Middle frontal gyrus (tissue), 1 donor: ENCODE measurements around the gene JUN.
"Not testable (repeated sequence)": the region's sequence is repeated elsewhere in the genome, so short reads cannot be mapped to it uniquely, and the experiment has no call there.

ENCODE experiments used
- DNase-seq: peaks from one replicate; pipeline ENCODE4 v3.0.0-alpha.2; 2015; ENCODE audit warnings: low spot score; ENCODE audit errors: extremely low spot score

JUN gene

DNA sequence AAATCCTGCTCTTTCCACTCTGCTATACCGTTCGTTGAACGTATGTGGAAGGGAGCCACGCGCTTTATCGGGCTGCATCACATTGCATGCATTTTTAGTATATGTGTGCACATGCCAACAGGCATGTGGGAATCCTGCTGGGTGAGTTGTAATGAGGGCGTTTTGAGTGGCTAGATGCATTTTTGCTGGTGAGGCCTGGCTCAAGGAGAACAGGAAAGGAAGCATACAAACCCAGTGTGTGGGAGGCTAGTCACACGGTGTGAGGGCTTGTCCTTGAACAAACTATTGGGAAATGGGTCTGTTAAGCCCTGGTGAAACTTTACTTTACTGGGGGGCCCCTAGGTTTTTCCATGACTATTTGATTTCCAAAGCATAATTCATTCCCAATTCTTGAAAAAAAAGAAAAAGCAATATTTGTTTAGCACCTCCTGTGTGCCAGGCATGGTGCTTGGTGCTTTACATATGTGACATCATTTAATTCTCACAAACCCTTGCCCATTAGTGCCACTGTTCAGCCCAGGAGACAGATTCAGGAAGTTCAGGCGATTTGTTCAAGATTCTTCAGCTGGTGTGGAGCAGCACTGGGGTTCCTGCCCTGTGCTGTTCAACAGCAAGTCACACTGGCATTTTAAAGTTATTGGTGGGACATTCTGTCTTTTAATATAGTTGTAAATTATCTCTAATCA is 25.6 kb upstream of the JUN start:
- DNase-seq = no peak

DNA sequence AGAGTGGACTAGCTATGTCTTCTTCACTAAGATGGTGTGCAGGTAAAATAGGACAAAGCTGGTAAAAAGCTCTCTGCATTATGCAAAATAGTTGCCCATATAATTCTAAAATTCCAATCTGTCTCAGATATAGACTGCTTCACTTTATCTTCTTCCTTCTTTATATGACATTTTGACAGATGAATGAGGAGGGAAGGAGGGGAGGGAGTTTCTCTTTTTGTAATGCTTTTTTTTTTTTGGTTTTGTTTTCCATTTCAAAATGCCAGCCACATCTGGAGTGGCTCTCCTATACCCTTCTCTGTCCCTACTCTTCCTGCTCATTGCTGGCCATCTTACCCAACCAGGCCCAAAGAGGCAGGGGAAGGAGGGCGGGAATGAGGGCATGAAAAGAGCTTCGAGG is 24.2 kb upstream of the JUN start:
- DNase-seq = no peak

DNA sequence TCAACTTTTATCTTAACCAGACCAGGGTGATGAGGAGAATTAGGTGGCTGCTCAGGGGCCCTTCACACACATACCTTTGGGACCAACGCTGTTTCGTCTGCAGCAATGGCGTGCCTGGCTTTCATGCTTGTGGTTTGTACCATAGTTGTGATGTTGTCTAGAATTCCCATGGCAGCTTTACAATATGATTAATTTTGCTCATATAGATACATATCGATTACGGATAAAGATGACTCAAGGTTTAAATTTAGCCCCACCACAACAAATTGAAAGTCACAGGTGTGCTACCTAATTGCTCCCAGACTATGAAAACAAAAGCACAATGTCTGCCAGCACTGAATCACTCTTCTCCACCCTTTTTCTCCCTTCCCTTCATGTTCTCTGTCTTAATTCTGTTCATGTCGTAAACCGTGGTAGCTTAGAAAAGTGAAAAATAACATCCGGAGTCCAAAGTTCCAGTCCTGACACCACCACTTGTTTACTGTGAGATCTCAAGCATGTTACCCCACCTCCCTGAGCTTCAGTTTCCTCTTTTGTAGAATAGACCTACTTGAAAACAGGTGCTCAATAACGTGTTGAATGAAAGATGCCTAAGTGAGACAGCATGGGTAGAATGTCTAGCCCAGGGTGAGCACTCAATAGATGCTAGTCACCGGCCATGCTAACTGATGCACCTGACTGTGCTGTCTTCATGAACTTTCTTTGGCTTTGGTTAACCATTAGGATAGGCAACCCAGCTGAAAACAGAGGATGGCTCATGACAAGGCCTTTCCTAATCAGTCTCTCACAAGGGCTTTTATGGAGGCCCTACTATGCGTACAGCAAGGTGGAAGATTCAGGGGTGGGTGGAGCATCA is 22.1 kb upstream of the JUN start:
- DNase-seq = no peak

DNA sequence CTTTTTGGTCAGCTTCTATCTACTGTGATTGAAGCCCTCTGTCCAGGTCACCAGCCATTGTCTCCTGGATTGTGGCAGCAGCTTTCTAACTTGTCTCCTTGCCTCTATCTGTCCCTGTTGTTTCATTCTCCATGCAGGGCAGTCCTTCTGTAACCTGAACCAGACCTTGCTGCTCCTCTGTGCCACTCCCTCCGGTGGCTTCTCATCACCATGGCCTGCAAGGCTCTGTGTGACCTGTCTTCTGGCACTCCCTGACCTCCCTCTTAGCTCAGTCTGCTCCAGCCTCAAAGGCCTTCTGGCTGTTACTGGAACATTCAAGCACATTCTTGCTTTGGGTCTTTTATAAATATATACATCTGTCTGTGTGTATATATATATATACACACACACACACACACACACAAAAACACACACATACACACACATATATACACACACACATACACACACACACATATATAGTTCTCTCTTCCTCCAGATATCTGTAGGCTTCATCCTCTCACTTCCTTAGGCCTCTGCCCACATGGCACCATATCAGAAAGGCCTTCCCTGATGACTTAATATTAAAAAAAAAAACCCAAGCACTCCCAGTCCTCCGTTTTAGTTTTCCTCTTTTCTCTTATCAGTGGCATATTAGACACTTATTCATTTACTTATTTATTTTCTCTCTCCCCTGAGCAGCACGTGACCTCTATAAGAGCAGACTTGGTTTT is 21.2 kb upstream of the JUN start:
- DNase-seq = no peak

DNA sequence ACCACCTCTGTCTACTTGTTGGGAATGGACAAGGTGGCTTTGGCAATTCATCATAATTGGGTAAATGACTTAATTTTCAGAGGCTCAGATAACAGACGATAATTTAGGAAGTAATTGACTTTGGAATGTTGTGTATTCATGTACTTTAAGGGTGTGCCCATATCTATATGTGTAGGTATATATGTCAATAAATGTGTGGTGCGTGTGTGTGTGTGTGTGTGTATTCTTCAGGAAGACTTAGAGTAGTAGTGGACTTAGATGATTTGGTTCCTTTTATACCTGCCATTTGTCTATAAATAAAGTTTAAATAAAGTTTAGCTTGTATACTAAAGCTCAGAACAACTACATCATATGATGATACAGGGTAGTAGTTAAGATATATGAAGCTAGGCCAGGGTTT is 20.0 kb upstream of the JUN start:
- DNase-seq = no peak

DNA sequence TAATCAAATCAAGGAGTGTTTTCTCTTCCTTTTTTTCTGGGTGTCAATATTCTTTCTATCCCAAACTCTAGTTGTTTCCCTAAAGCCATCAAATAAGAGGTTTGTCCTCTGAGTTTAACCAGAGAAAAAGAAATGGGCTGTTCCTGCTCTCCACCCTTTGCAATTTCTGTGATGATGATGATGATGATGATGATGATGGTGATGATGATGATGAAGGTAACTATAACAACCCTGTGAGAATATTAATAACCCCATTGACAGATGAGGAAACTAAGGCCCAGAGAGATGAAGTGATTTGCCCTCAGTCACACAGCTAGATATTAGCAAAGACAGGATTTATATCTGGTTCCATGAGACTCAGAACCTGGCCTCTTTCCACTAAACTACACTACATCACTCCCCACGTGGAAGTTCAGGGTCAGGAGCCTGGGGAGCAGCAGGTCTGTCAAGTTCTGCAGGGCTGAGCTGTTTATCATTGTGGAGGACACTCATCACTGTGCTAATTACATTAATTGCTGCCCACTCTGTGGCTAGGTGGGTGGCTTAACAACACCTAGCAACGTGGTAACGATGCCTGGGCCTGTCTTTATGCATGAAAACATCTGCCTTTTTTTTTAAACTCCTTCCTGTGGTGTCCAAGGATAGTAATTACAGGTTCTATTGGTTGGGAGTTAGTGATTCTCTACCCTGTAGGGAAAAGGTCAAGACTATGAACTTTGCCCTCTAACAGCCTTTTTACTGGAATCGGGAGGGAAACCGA is 19.0 kb upstream of the JUN start:
- no peak for DNase-seq

DNA sequence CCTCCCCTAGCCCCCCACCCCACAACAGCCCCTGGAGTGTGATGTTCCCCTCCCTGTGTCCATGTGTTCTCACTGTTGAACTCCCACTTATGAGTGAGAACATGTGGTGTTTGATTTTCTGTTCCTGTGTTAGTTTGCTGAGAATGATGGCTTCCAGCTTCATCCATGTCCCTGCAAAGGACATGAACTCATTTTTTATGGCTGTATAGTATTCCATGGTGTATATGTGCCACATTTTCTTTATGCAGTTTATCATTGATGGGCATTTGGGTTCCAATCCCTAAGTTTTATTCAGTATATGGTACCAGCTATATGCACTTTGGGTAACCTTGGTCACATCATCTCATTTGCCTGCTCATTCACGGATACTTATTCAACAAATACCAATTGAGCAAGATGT is 17.4 kb upstream of the JUN start:
- DNase-seq = not testable (repeated sequence)

DNA sequence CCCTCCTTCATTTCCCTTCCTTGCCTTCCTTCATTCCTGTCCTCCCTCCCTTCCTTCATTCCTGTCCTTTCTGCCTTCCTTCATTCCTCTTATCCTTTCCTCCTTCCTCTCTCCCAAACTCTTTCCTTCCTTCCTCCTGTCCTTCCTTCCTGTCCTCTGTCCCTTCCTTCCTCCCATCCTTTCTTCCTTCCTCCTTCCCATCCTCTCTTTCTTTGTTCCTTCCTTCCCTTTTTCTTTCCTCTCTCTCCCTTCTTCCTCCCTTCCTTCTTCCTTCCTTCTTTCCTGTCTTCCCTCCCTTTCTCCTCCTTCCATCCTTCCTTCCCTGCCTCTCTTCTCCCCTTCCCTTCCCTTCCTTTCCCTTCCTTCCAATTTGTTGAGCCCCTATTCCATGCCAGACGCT is 15.8 kb upstream of the JUN start:
- DNase-seq = no peak

DNA sequence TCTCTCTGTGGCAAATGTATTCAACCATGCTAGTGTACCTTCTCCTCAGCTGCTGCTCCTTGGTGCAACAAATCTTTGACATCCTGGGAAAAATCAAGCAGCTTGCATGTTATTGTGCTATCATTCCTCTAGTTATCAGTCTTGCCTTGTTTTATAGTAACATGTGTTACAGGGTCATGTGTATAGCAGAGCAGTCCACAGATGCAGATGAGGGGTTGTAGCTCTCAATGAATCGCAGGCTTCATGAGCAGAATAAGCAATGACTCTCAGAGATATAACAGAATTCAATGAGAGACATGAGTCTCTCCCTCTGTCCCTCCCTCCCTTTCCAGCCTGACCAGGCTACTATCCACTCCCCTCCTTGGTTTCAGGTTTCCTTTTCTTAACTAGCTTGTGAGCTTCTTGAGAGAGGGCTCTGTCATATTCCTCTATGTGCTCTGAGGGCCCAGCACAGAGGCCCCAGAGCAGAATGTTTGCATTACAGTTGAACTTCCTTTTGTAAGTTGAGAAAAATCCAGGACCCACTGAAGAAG is 15.1 kb upstream of the JUN start:
- no peak for DNase-seq

DNA sequence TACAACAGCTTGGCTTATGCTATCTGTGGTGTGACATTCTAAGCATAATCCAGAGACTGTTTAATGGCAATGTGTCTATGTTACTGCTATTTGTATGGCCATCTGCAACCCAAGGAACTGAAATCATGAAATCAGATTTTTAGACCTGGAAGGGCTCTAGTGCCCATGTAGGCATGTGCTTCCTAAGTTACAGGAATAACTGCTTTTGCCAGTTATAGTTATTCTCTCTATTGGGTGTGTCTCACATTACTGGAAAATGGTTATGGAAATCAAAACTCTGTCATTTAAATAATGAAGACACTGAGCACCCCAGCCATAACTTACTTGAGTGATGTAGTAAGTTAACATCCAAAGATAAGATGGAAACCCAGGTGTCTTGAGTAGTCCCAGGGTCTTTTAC is 12.6 kb upstream of the JUN start:
- no peak for DNase-seq

DNA sequence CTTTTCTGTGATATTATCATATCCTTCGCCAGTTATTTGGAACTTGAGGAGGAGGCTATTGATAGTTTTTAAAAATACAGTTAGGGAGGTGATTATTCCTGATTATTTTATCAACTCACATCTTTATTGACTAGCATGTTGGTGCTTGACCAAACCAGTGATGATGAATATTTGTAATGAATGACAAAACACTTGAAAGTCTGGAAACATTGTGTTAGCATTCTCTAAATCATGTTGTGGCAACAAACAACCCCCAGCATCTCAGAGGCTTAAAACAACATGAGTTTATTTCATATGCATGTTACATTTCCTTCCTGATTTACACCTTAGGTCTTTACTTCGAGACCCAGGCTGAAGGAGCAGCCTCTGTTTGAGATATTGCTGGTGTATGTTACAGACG is 10.7 kb upstream of the JUN start:
- no peak for DNase-seq

DNA sequence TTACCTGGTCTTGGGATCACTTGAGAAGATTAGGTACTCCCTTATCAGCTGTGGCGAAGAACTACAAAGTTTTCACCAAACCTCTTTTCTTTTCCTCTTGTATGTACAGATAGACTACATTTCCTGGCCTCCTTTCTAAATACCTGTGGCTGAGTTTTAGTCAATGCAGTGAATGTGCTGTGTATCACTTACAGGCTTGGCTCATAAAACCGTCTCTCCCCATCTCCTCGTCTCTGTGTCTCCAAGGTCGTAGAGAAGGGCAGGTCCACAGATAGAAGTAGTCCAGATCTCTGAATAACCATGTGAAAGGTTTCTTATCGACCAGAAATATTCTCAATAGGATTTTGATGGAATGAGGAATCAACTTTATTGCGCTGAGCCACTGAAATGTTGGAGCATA is 9.0 kb upstream of the JUN start:
- no peak for DNase-seq

DNA sequence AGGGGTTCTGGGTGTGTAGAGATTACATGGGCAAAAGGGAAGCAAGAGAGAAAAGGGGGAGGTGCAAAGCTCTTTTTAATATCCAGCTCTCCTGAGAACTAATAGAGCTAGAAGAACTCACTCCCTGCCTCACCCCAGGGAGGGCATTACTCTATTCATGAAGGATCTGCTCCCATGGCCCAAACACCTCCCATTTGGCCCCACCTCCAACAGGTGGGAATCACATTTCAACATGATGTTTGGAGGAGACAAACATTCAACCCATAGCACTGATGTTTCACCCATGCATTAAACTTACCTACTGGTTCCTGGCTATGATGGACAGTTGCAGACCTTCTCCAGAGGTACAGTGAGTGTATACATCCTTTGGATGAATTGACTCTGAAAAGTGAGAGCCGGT is 7.3 kb upstream of the JUN start:
- DNase-seq = no peak

DNA sequence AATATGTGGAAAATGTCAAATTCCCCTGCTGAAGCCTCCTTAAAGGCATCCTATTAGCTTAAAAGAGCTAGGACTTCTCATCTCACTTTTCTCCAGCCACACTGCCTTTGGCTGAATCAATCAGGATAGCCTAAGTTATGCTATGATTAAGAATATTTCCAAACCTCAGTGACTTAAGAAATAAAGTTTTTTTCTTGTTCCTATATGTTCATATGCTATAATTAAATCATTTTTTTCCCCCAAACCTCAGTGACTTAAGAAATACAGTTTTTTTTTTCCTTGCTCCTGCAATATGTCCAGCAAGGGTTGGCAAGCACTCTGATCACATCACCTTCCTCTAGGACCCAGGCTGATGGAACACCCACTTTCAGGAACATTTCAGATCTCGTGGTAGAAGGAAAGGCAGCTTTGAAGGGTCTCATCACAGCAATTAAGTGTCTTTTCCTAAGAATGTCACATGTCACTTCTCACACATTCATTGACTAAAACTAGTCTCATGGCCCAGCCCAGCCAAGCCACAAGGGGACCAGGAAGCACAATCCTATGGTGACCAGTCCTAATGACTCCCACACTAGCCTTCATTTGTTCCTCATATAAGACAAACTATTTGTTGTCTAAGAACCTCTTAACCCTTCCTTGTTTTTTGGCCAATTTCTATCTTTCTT is 6.3 kb upstream of the JUN start:
- no peak for DNase-seq

DNA sequence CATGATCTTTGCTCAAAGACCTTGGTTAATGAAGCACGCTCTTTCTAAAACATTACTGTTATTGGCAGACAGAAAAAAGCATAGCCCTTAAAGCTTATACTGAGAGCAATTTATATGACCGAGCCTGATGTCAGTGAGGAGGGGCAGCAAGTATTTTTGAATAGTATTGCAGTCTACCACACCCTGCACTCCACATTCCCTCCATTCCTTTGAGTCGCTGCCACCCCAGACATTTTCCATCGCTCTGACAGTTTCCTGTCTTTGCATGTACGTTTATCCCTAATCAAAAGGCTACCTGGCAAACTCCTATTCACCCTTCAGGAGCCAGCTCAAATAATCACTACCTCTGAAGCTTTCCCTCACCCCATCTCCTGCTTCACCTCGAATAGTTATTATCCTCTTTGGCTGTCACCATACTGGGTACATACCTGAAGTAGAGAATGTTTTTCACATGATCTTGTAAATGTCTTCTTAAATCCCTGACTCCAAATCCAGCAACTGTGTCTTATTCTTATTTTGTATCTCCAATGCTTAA is 5.5 kb upstream of the JUN start:
- DNase-seq = no peak

DNA sequence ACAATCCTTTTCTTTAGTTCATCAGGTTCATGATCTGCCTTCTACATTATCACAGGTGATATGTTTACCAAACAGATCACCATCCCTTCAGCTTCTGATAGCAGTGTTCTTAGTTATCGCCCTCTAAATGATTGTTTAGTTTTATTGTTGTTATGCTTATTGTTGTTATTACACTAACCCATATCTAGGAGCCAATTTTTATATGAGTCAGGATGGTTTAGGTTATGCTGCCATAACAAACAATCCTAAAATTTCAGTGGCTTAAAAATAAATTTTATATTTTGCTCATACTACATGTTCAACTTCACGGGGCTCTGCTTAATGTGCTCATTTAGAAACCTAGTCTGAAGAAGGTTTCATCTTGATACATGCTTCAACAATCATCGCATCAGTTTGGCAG is 4.4 kb upstream of the JUN start:
- no peak for DNase-seq

DNA sequence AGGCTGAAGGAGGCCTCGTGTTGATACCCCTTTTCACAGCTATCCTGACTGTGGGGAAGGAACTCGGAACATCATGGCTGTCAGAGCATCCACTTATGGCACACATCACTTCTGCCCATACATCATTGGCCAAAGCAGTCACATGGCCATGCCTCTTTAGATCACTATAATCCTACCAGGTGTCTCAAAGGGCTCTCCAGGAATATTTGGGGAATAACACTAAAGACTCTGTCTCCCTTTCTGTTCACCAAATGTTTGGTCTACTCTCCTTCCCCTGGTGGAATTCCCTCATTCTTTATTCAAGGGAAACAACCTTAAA is 3.0 kb upstream of the JUN start:
- no peak for DNase-seq

DNA sequence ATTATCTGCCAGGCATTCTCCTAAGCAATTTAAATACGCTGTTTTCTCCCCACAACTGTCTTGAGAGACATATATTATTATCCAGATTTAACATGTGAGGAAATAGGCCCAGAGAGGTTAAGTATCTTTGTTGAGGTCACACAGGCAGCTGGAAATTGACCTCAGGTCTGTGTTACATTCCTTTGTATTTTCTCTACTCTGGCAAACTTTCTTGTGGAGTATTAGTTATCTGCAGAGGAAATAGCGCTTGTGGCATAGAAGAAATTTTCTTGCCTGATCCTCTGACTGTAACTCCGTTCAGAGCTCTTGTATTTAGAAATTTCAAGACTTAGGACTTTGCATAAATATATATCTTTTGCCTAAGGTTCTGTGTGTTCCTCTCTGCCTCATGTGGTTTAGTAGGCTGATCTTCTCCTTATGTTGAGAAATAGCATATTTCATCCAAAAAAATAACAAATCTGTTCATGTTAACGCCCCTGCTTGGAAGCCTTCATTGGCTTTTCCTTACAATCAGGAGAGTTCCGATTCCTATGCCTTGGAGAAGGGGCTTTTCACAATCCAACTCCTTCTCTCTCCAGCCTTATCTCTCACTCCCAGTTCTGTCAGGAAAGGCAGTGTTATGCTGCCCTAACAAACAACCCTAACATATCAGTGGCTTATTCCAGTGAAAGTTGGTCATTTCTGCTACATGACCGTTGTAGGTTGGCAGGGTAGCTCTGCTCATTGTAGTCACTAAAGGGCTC is 2.5 kb upstream of the JUN start:
- DNase-seq = peak; percentile 4

DNA sequence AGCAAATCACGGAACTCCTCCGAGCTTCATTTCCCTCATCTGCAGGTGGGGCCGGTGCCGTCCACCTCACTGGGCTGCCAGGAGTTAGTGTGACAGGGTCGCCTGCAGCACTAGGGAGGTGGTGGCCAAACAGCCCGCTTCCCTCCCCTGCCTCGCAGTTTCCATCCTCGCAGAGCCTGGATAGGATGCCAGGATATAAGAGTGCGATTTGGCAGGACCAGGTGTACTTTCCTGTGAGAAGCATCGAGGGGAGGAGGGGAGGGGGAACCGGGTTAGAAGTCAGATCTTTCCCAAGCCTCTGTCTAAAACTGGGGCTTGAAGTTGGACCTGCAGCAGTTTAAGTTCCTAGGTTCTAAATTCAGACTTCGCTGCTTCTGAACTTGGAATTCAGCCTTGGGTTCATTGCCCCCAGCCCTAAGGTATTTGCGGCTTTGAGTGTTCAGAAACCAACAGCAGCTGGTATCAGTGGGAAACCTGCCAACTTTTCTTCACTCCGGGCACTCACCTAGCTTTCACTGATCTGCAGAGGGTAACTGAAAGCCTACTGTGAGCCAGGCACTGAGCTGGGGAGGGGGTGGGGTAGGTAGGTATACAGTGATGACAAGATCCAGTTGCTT is 1.7 kb upstream of the JUN start:
- DNase-seq = no peak
